Lung (tissue), 13 donors: ENCODE data around the gene PADI1. TPM values are rescaled to one million over a fixed set of nuclear protein-coding genes. Genes with fewer than 3 reads are reported as not detected.

Source experiments
- ATAC-seq: fragments of 200-7000 bp; cut with Tn5 transposase; one replicate; pipeline ENCODE4 v1.9.1; 2020; ENCODE audit warnings: moderate number of reproducible peaks; ENCODE audit not compliant: insufficient read depth, low FRiP score
- DNase-seq, 3 donors: peaks; one replicate each; pipeline ENCODE4 v3.0.0-alpha.2; 2013 to 2017
- H3K27ac ChIP-seq, 2 donors: one replicate each; pipeline ENCODE4 v1.5.1; 2013; ENCODE audit warnings: mild to moderate bottlenecking in 2 of 2, moderate library complexity in 2 of 2, control low read depth in 1 of 2, inconsistent platforms in 1 of 2, low read depth in 1 of 2, low read length in 1 of 2
- H3K27me3 ChIP-seq, 3 donors: one replicate each; pipeline ENCODE4 v1.5.1; 2013; ENCODE audit warnings: low read length in 2 of 3; ENCODE audit not compliant: control insufficient read depth in 3 of 3, insufficient read depth in 3 of 3
- H3K36me3 ChIP-seq, 4 donors: one replicate each; pipeline ENCODE4 v1.5.1; 2013; ENCODE audit warnings: low read length in 4 of 4, mild to moderate bottlenecking in 1 of 4, moderate library complexity in 1 of 4; ENCODE audit not compliant: control insufficient read depth in 4 of 4, insufficient read depth in 4 of 4
- H3K4me1 ChIP-seq, 5 donors: one replicate each; pipeline ENCODE4 v1.5.1; 2013; ENCODE audit warnings: low read length in 5 of 5, mild to moderate bottlenecking in 2 of 5, moderate library complexity in 1 of 5; ENCODE audit not compliant: control insufficient read depth in 5 of 5, insufficient read depth in 5 of 5
- H3K4me3 ChIP-seq: one replicate; pipeline ENCODE4 v1.5.1; 2013; ENCODE audit warnings: mild to moderate bottlenecking, control low read depth, moderate library complexity
- H3K9ac ChIP-seq, 2 donors: one replicate each; pipeline ENCODE4 v1.5.1; 2013; ENCODE audit warnings: low read length in 2 of 2, control low read depth in 1 of 2; ENCODE audit not compliant: insufficient read depth in 1 of 2
- H3K9me3 ChIP-seq, 4 donors: one replicate each; pipeline ENCODE4 v1.5.1; 2013; ENCODE audit warnings: low read length in 3 of 4, mild to moderate bottlenecking in 1 of 4, moderate library complexity in 1 of 4; ENCODE audit not compliant: control insufficient read depth in 4 of 4, insufficient read depth in 3 of 4
- CTCF ChIP-seq: IDR thresholded peaks from 2 replicates; pipeline ENCODE4 v1.5.1; 2012; ENCODE audit warnings: mild to moderate bottlenecking; ENCODE audit errors: control extremely low read depth, extremely low read depth
- WGBS, 2 donors: extraction: QIAGEN DNeasy Blood & Tissue Kit; methylation state at CpG; one replicate each; pipeline ENCODE4 v1.1.7; 2013; 5-methylcytosine and 5-hydroxymethylcytosine counted together
- polyA plus RNA-seq, 2 donors: library from polyadenylated mRNA; stranded (reverse); fragments of 200-250 nt; gene quantifications; one replicate each; pipeline ENCODE4 v1.2.1, GENCODE V29; 2013
- small RNA-seq: library from RNA; depleted of rRNA; stranded (forward); fragments of <200 nt; gene quantifications from one replicate; pipeline ENCODE3, GENCODE V24; 2014; ENCODE audit warnings: low replicate concordance
- total RNA-seq, 2 donors: library from RNA; depleted of rRNA in 1 of 2; stranded (reverse); fragments of >200 nt in 1 of 2; gene quantifications; one replicate each; pipeline ENCODE4 v1.2.1, GENCODE V29; 2014 to 2021
- donor health status: control.
- donor health status: control.
- donor health status: Bipolar disorder and iron deficiency.
- donor health status: healthy.
- donor health status: DM: yes; HTN: yes; CAD: no.

The PADI1 gene
- total and polyA plus RNA-seq, 4 donors, result 0.09 to 0.35 TPM; not detected in 2

- Histone ChIP-seq H3K9me3 (peaks cover 0 to 7% (median 0%) of the 10 kb centered on the region in 4 donors), H3K36me3 (no peaks in the 10 kb centered on the region), H3K9ac (no peak overlapping the region), H3K4me1 (no peaks in the 10 kb centered on the region), H3K4me3 (no peak overlapping the region), H3K27ac (no peak overlapping the region), H3K27me3 (no peaks in the 10 kb centered on the region)
- ATAC-seq, result no peak
- DNase-seq, result peak in 1 of 3 donors; percentile 22
- no peak for TF ChIP-seq CTCF
- WGBS, 2 donors, result 49 to 57% methylated on average over 7 of the region's 7 CpGs
Measured at GRCh38 chr1:17292299-17293160, 87.6 kb downstream of the PADI1 start.

GRCh38 chr1:17293681-17294425, 88.9 kb downstream of the PADI1 start:
- ATAC-seq, result no peak
- no peak for TF ChIP-seq CTCF
- no peak overlapping the region for H3K27ac ChIP-seq
- 45 to 57% methylated on average over 14 of the region's 14 CpGs for WGBS, 2 donors
- DNase-seq, result no peak
- no peak overlapping the region for H3K9ac ChIP-seq
- no peaks in the 10 kb centered on the region for H3K36me3 ChIP-seq
- H3K9me3 ChIP-seq, result peaks cover 0 to 7% (median 0%) of the 10 kb centered on the region in 4 donors
- H3K27me3 ChIP-seq, result no peaks in the 10 kb centered on the region
- no peak overlapping the region for H3K4me3 ChIP-seq
- H3K4me1 ChIP-seq, result no peaks in the 10 kb centered on the region

GRCh38 chr1:17295292-17295691, 90.4 kb downstream of the PADI1 start:
- DNase-seq, result no peak
- ATAC-seq, result no peak
- TF ChIP-seq CTCF, result no peak
- Histone ChIP-seq H3K9me3 (peaks cover 0 to 7% (median 0%) of the 10 kb centered on the region in 4 donors), H3K27ac (no peak overlapping the region), H3K4me1 (no peaks in the 10 kb centered on the region), H3K36me3 (no peaks in the 10 kb centered on the region), H3K4me3 (no peak overlapping the region), H3K27me3 (no peaks in the 10 kb centered on the region), H3K9ac (no peak overlapping the region)
- 49 to 61% methylated on average over 4 of the region's 4 CpGs for WGBS, 2 donors

Small RNAs within 50 kb of the gene (small RNA-seq; reads per million reads assigned to genes)
- gene MIR3972, result not detected

Other genes with a start within 250 kb of the PADI1 start
- gene MFAP2, start 224.5 kb upstream of the PADI1 start, total RNA-seq, result 10 to 100 TPM; 13.3 to 28.5 TPM
- 10 to 100 TPM in 1 of 2 donors, 1 to 10 TPM in 1; 7.4 to 11.6 TPM for gene MFAP2, start 224.5 kb upstream of the PADI1 start, polyA plus RNA-seq
- 10 to 100 TPM; 20.2 to 50.6 TPM for gene ATP13A2, start 193.2 kb upstream of the PADI1 start, total RNA-seq
- gene ATP13A2, start 193.2 kb upstream of the PADI1 start, polyA plus RNA-seq, result 10 to 100 TPM; 24.7 to 41.9 TPM
- 10 to 100 TPM; 59.1 to 93.2 TPM for gene SDHB, start 151.1 kb upstream of the PADI1 start, total RNA-seq
- 100 to 1,000 TPM in 1 of 2 donors, 10 to 100 TPM in 1; 73.8 to 117 TPM for gene SDHB, start 151.1 kb upstream of the PADI1 start, polyA plus RNA-seq
- 1 to 10 TPM; 2.1 to 4.6 TPM for gene PADI2, start 85.7 kb upstream of the PADI1 start, total RNA-seq
- gene PADI2, start 85.7 kb upstream of the PADI1 start, polyA plus RNA-seq, result 10 to 100 TPM in 1 of 2 donors, 1 to 10 TPM in 1; 1.2 to 12.8 TPM
- gene PADI3, start 44.0 kb downstream of the PADI1 start, total RNA-seq, result not detected
- under 1 TPM in 1 of 2 donors, not detected in 1; 0.13 TPM for gene PADI3, start 44.0 kb downstream of the PADI1 start, polyA plus RNA-seq
- gene PADI4, start 103.1 kb downstream of the PADI1 start, total RNA-seq, result 10 to 100 TPM; 12.4 to 16.0 TPM
- 10 to 100 TPM in 1 of 2 donors, 1 to 10 TPM in 1; 1.7 to 22.5 TPM for gene PADI4, start 103.1 kb downstream of the PADI1 start, polyA plus RNA-seq
- gene PADI6, start 167.1 kb downstream of the PADI1 start, total RNA-seq, result not detected
- gene PADI6, start 167.1 kb downstream of the PADI1 start, polyA plus RNA-seq, result not detected
- 10 to 100 TPM; 43.1 to 51.2 TPM for gene RCC2, start 234.5 kb downstream of the PADI1 start, total RNA-seq
- 10 to 100 TPM; 31.9 to 33.9 TPM for gene RCC2, start 234.5 kb downstream of the PADI1 start, polyA plus RNA-seq